Activated CD4-positive, alpha-beta T cell treated with anti-CD3 and anti-CD28 coated beads, Interleukin-2, amount 50 U/mL, for 24 hours (primary cell): Measurements from ENCODE around the gene GARIN5B.
"Not testable (repeated sequence)": the region's sequence is repeated elsewhere in the genome, so short reads cannot be mapped to it uniquely, and the experiment has no call there.

Experiments used
- DNase-seq, 2 donors: peaks; one replicate each; pipeline ENCODE4 v3.0.0-alpha.2; 2020; ENCODE audit warnings: low read depth in 1 of 2, low spot score in 1 of 2

GARIN5B gene

GRCh38 chr19:55362990-55363716, at the start of gene GARIN5B:
Gene GARIN5B, minus strand, starts transcription at chr19:55363260. Its CDS starts 194 bp downstream, at chr19:55363066.
- DNase-seq = no peak

GRCh38 chr19:55410168-55410567, 47.1 kb upstream of the GARIN5B start:
- DNase-seq = no peak

- DNase-seq = not testable (repeated sequence)
These were observed 46.1 kb upstream of the GARIN5B start for GRCh38 chr19:55409179-55409578.

- no peak for DNase-seq
These were observed 45.4 kb upstream of the GARIN5B start for GRCh38 chr19:55408533-55408872.

- peak; percentile 93 to 96 for DNase-seq
These were observed 44.9 kb upstream of the GARIN5B start for GRCh38 chr19:55407800-55408532.

- not testable (repeated sequence) for DNase-seq
These were observed 44.4 kb upstream of the GARIN5B start, which contains the start of gene UBE2S for GRCh38 chr19:55407550-55407799. Gene UBE2S, minus strand, starts transcription at chr19:55407788. Its CDS starts 199 bp downstream, at chr19:55407589.

GRCh38 chr19:55406826-55407549, 43.9 kb upstream of the GARIN5B start:
- DNase-seq = no peak

GRCh38 chr19:55406091-55406825, 43.2 kb upstream of the GARIN5B start:
- no peak for DNase-seq

GRCh38 chr19:55405638-55406037, 42.6 kb upstream of the GARIN5B start:
- DNase-seq = no peak

- no peak for DNase-seq
These were observed 39.4 kb upstream of the GARIN5B start for GRCh38 chr19:55402509-55402908.

GRCh38 chr19:55401390-55401789, 38.3 kb upstream of the GARIN5B start:
- DNase-seq = not testable (repeated sequence)

GRCh38 chr19:55400281-55401087, 37.4 kb upstream of the GARIN5B start:
- no peak for DNase-seq

- no peak for DNase-seq
These were observed 35.3 kb upstream of the GARIN5B start for GRCh38 chr19:55398200-55398925.

GRCh38 chr19:55392820-55393761, 30.0 kb upstream of the GARIN5B start:
- DNase-seq = no peak

- no peak for DNase-seq
These were observed 28.9 kb upstream of the GARIN5B start for GRCh38 chr19:55391702-55392615.

GRCh38 chr19:55391191-55391670, 28.2 kb upstream of the GARIN5B start:
- no peak for DNase-seq

- no peak for DNase-seq
These were observed 27.4 kb upstream of the GARIN5B start for GRCh38 chr19:55390461-55390880.
